GM12878 (cell line): ENCODE measurements around the gene TP53INP2. TPM values are rescaled to one million over a fixed set of nuclear protein-coding genes. Genes with fewer than 3 reads are reported as not detected.

Experiments
- BHLHE40 ChIP-seq, 2 experiments: fragments of 450-650 bp in 1 of 2; IDR thresholded peaks; 2 replicates each; pipeline ENCODE4 v1.6.1; 2011 to 2017; ENCODE audit warnings: low read depth in 2 of 2, borderline replicate concordance in 1 of 2, improper control_type of control experiment in 1 of 2, low read length in 1 of 2, mild to moderate bottlenecking in 1 of 2
- CREM ChIP-seq: IDR thresholded peaks from 2 replicates; pipeline ENCODE4 v1.6.1; 2014; ENCODE audit warnings: antibody characterized with exemption, low read depth
- FOXM1 ChIP-seq: IDR thresholded peaks from 2 replicates; pipeline ENCODE4 v1.6.1; 2012; ENCODE audit warnings: low read depth, mild to moderate bottlenecking, inconsistent platforms, low read length, moderate library complexity
- GABPA ChIP-seq: IDR thresholded peaks from 2 replicates; pipeline ENCODE4 v1.6.1; 2014; ENCODE audit warnings: antibody characterized with exemption, low read depth, mild to moderate bottlenecking, inconsistent platforms
- IKZF1 ChIP-seq: fragments of 450-650 bp; conservative IDR thresholded peaks from 2 replicates; pipeline ENCODE4 v1.6.1; 2017; ENCODE audit warnings: antibody characterized with exemption, mild to moderate bottlenecking
- JUND ChIP-seq: IDR thresholded peaks from 2 replicates; pipeline ENCODE4 v1.6.1; 2012; ENCODE audit warnings: low read depth, mild to moderate bottlenecking, low read length, improper control_type of control experiment, moderate library complexity
- LARP7 ChIP-seq: fragments of 450-650 bp; IDR thresholded peaks from 2 replicates; pipeline ENCODE4 v1.6.1; 2017; ENCODE audit warnings: mild to moderate bottlenecking
- MAX ChIP-seq: IDR thresholded peaks from 2 replicates; pipeline ENCODE4 v1.6.1; 2012; ENCODE audit warnings: low read depth, low read length, improper control_type of control experiment
- MEF2B ChIP-seq: fragments of 450-650 bp; IDR thresholded peaks from 2 replicates; pipeline ENCODE4 v1.6.1; 2018; ENCODE audit warnings: mild to moderate bottlenecking, moderate library complexity; ENCODE audit not compliant: partially characterized antibody, poor library complexity, severe bottlenecking
- NFIC ChIP-seq: IDR thresholded peaks from 2 replicates; pipeline ENCODE4 v1.6.1; 2012; ENCODE audit warnings: low read depth, mild to moderate bottlenecking, inconsistent platforms, low read length, moderate library complexity
- NFYB ChIP-seq: IDR thresholded peaks from 2 replicates; pipeline ENCODE4 v1.6.1; 2011; ENCODE audit warnings: low read depth, mild to moderate bottlenecking, low read length, improper control_type of control experiment, moderate library complexity; ENCODE audit not compliant: insufficient read depth
- PAX5 ChIP-seq: IDR thresholded peaks from 2 replicates; pipeline ENCODE4 v1.6.1; 2011; ENCODE audit warnings: low read depth, low read length, borderline replicate concordance
- POLR2AphosphoS2 ChIP-seq: IDR thresholded peaks from 2 replicates; pipeline ENCODE4 v1.6.1; 2011; ENCODE audit warnings: low read depth, mild to moderate bottlenecking, low read length, improper control_type of control experiment, moderate library complexity
- RAD21 ChIP-seq: IDR thresholded peaks from 2 replicates; pipeline ENCODE4 v1.6.1; 2011; ENCODE audit warnings: mild to moderate bottlenecking, low read depth, low read length, moderate library complexity; ENCODE audit not compliant: insufficient read depth
- RAD51 ChIP-seq: fragments of 450-650 bp; IDR thresholded peaks from 2 replicates; pipeline ENCODE4 v1.6.1; 2016; ENCODE audit warnings: moderate library complexity, mild to moderate bottlenecking, inconsistent platforms
- RFX5 ChIP-seq: IDR thresholded peaks from 2 replicates; pipeline ENCODE4 v1.6.1; 2011; ENCODE audit warnings: low read depth, low read length, improper control_type of control experiment
- SIN3A ChIP-seq: IDR thresholded peaks from 2 replicates; pipeline ENCODE4 v1.6.1; 2012; ENCODE audit warnings: low read depth, low read length, improper control_type of control experiment
- SREBF2 ChIP-seq: IDR thresholded peaks from 2 replicates; pipeline ENCODE4 v1.6.1; 2012; ENCODE audit warnings: mild to moderate bottlenecking, low read length
- SRF ChIP-seq, 2 experiments: IDR thresholded peaks; 2 replicates each; pipeline ENCODE4 v1.6.1; 2011; ENCODE audit warnings: low read depth in 2 of 2, low read length in 2 of 2, mild to moderate bottlenecking in 1 of 2, moderate library complexity in 1 of 2
- TCF12 ChIP-seq: IDR thresholded peaks from 2 replicates; pipeline ENCODE4 v1.6.1; 2011; ENCODE audit warnings: low read depth, mild to moderate bottlenecking, low read length
- USF2 ChIP-seq: IDR thresholded peaks from 2 replicates; pipeline ENCODE4 v1.6.1; 2011; ENCODE audit warnings: low read depth, low read length, improper control_type of control experiment, borderline replicate concordance
- YY1 ChIP-seq: IDR thresholded peaks from 2 replicates; pipeline ENCODE4 v1.6.1; 2011; ENCODE audit warnings: low read depth, mild to moderate bottlenecking, low read length
- ZSCAN29 ChIP-seq: fragments of 450-650 bp; IDR thresholded peaks from 2 replicates; pipeline ENCODE4 v1.6.1; 2017; ENCODE audit warnings: mild to moderate bottlenecking, moderate library complexity
- polyA plus RNA-seq, 11 experiments: library from polyadenylated mRNA; depleted of rRNA in 4 of 11; unstranded in 6 of 11; stranded (reverse) in 5 of 11; fragments of >200 nt; fragmentation: Nextera tagmentation in 4 of 11; fragmentation: Illumina TruSeq in 1 of 11; extraction: Ambion mirVana in 4 of 11; extraction: Trizol in 1 of 11; gene quantifications; 1 replicate in 1 of 11; 2 replicates in 10 of 11; pipeline versions ENCODE4 v1.2.1 to v1.2.3, GENCODE V29; 2011 to 2016; ENCODE audit warnings: inconsistent platforms in 2 of 11, missing spikeins in 2 of 11, low read depth in 1 of 11
- total RNA-seq, 4 experiments: library from RNA; depleted of rRNA in 3 of 4; stranded (reverse); fragments of >200 nt in 3 of 4; fragmentation: Illumina TruSeq in 1 of 4; extraction: Trizol in 1 of 4; gene quantifications; 2 replicates each; pipeline versions ENCODE4 v1.2.1 to v1.2.3, GENCODE V29; 2013 to 2021
- TF ChIP-seq, protein P1 (sequence below): IDR thresholded peaks from 2 replicates; pipeline ENCODE4 v1.6.1; 2011; ENCODE audit warnings: borderline replicate concordance, low read depth, mild to moderate bottlenecking, moderate library complexity, low read length; ENCODE audit not compliant: insufficient read depth, poor library complexity, severe bottlenecking
- TF ChIP-seq, protein P2 (sequence below): IDR thresholded peaks from 2 replicates; pipeline ENCODE4 v1.6.1; 2012; ENCODE audit warnings: improper control_type of control experiment, low read depth, low read length; ENCODE audit not compliant: insufficient replicate concordance

Gene TP53INP2
- total and polyA plus RNA-seq, 10 of the 15 experiments (the other 5 are each of a cell fraction or from before 2014, with no cell fraction given) = 2.8 to 16.0 (median 4.0) TPM

DNA sequence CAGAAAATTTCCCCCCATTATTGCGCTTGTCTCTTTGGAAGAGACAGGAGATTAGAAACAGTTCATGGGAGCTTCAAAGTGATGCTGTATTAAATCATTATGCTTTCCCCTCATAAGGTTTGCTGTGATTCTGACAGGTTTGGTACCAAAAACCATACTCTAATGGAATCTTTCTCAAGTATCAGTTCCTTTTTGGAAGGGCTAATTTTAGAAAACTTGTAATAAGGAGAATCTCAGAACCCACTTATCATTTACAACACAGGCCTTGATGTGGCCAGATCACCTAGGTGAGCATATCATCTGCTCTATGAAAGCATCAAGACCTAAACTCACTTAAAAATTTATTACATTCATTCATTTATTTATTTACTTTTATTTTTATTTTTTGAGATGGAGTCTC lies 51.2 kb downstream of the TP53INP2 start (continued):
- TF ChIP-seq NFYB (no peak), BHLHE40 (IDR thresholded peaks at IDR 0.05; ENCODE audit: borderline replicate concordance in 1 of 2, low read depth in 2 of 2, low read length in 1 of 2) (no peak), JUND (no peak), CREM (peak; percentile 80), USF2 (no peak), SREBF2 (no peak), POLR2AphosphoS2 (no peak), YY1 (no peak), NFIC (peak; percentile 95), RAD21 (no peak), SIN3A (no peak), PAX5 (no peak), GABPA (0 out of 2 replicates have a peak, but pooled peaks have one; percentile 31), IKZF1 (peak; percentile 58; the same call in 1 of the 2 replicates), RAD51 (no peak; the same call in 1 of the 2 replicates), ZSCAN29 (no peak), RFX5 (no peak), MAX (no peak), LARP7 (no peak), SRF (IDR thresholded peaks at IDR 0.05; ENCODE audit: low read depth in 2 of 2, low read length in 2 of 2) (no peak), MEF2B (peak; percentile 89), TCF12 (no peak), FOXM1 (peak; percentile 91; the same call in 1 of the 2 replicates)
- TF ChIP-seq, protein P1, sequence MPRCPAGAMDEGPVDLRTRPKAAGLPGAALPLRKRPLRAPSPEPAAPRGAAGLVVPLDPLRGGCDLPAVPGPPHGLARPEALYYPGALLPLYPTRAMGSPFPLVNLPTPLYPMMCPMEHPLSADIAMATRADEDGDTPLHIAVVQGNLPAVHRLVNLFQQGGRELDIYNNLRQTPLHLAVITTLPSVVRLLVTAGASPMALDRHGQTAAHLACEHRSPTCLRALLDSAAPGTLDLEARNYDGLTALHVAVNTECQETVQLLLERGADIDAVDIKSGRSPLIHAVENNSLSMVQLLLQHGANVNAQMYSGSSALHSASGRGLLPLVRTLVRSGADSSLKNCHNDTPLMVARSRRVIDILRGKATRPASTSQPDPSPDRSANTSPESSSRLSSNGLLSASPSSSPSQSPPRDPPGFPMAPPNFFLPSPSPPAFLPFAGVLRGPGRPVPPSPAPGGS = no peak
- TF ChIP-seq, protein P2, sequence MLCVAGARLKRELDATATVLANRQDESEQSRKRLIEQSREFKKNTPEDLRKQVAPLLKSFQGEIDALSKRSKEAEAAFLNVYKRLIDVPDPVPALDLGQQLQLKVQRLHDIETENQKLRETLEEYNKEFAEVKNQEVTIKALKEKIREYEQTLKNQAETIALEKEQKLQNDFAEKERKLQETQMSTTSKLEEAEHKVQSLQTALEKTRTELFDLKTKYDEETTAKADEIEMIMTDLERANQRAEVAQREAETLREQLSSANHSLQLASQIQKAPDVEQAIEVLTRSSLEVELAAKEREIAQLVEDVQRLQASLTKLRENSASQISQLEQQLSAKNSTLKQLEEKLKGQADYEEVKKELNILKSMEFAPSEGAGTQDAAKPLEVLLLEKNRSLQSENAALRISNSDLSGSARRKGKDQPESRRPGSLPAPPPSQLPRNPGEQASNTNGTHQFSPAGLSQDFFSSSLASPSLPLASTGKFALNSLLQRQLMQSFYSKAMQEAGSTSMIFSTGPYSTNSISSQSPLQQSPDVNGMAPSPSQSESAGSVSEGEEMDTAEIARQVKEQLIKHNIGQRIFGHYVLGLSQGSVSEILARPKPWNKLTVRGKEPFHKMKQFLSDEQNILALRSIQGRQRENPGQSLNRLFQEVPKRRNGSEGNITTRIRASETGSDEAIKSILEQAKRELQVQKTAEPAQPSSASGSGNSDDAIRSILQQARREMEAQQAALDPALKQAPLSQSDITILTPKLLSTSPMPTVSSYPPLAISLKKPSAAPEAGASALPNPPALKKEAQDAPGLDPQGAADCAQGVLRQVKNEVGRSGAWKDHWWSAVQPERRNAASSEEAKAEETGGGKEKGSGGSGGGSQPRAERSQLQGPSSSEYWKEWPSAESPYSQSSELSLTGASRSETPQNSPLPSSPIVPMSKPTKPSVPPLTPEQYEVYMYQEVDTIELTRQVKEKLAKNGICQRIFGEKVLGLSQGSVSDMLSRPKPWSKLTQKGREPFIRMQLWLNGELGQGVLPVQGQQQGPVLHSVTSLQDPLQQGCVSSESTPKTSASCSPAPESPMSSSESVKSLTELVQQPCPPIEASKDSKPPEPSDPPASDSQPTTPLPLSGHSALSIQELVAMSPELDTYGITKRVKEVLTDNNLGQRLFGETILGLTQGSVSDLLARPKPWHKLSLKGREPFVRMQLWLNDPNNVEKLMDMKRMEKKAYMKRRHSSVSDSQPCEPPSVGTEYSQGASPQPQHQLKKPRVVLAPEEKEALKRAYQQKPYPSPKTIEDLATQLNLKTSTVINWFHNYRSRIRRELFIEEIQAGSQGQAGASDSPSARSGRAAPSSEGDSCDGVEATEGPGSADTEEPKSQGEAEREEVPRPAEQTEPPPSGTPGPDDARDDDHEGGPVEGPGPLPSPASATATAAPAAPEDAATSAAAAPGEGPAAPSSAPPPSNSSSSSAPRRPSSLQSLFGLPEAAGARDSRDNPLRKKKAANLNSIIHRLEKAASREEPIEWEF = no peak
